Activated naive CD8-positive, alpha-beta T cell treated with anti-CD3 and anti-CD28 coated beads for 36 hours (primary cell): ENCODE results near the gene GSTM2. TPM values are rescaled to one million over a fixed set of nuclear protein-coding genes. Genes with fewer than 3 reads are reported as not detected.

Experiments used
- DNase-seq: peaks from one replicate; pipeline ENCODE4 v3.0.0; 2021
- H3K27ac Mint-ChIP-seq: one replicate; pipeline ENCODE4 v1.8.0; 2022; ENCODE audit warnings: mild to moderate bottlenecking, moderate library complexity, mixed read lengths
- H3K27me3 Mint-ChIP-seq: one replicate; pipeline ENCODE4 v1.8.0; 2022; ENCODE audit warnings: mild to moderate bottlenecking, mixed read lengths
- H3K36me3 Mint-ChIP-seq: one replicate; pipeline ENCODE4 v1.8.0; 2021; ENCODE audit warnings: mild to moderate bottlenecking, mixed read lengths
- H3K4me1 Mint-ChIP-seq: one replicate; pipeline ENCODE4 v1.8.0; 2021; ENCODE audit warnings: mixed read lengths
- H3K4me3 Mint-ChIP-seq: one replicate; pipeline ENCODE4 v1.8.0; 2022; ENCODE audit warnings: mild to moderate bottlenecking, moderate library complexity, mixed read lengths
- H3K9me3 Mint-ChIP-seq: one replicate; pipeline ENCODE4 v1.8.0; 2022; ENCODE audit warnings: mixed read lengths
- total RNA-seq, 2 experiments: library from RNA; stranded (reverse); gene quantifications; one replicate each; pipeline ENCODE4 v1.2.3, GENCODE V29; 2021

The GSTM2 gene
- total RNA-seq, 2 experiments from 2014 or later, result 7.4 to 8.5 TPM

GRCh38 chr1:109626682-109627408 is 41.0 kb upstream of the GSTM2 start:
- Mint-ChIP-seq H3K4me3 (no peak overlapping the region), H3K27me3 (no peaks in the 10 kb centered on the region), H3K9me3 (no peaks in the 10 kb centered on the region), H3K27ac (no peak overlapping the region), H3K4me1 (peaks cover 23% of the 10 kb centered on the region), H3K36me3 (peaks cover 14% of the 10 kb centered on the region)
- no peak for DNase-seq

DNA sequence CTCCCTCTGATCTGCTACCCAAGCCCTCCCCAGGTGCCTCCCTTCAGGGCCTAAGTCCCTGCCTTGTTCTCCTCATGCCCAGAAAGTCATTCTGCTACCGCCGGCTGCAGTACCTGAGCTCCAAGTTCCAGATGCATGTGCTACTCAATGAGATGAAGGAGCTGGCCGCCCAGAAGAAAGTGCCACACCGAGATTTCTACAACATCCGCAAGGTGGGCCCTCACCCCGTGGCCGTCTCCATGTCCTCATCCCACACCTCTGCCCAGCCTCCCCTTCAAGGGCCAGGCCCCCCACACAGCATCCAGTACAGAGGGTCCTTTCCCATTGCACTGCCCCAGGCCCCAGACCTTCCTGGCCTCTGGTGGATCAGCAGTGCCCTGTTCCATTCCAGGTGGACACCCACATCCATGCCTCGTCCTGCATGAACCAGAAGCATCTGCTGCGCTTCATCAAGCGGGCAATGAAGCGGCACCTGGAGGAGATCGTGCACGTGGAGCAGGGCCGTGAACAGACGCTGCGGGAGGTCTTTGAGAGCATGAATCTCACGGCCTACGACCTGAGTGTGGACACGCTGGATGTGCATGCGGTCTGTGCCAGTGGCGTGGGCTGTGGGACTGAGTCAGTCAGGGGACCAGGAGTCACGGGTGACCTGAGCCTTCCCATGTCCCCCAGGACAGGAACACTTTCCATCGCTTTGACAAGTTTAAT is 40.0 kb upstream of the GSTM2 start:
- Mint-ChIP-seq H3K4me1 (peaks cover 13% of the 10 kb centered on the region), H3K27me3 (no peaks in the 10 kb centered on the region), H3K4me3 (no peak overlapping the region), H3K36me3 (peaks cover 9% of the 10 kb centered on the region), H3K9me3 (no peaks in the 10 kb centered on the region), H3K27ac (peak overlapping the region; percentile 6)
- DNase-seq, result no peak

GRCh38 chr1:109628540-109629321 is 39.1 kb upstream of the GSTM2 start:
- Mint-ChIP-seq H3K36me3 (peaks cover 6% of the 10 kb centered on the region), H3K9me3 (no peaks in the 10 kb centered on the region), H3K4me1 (peaks cover 4% of the 10 kb centered on the region), H3K27me3 (no peaks in the 10 kb centered on the region), H3K4me3 (no peak overlapping the region), H3K27ac (no peak overlapping the region)
- DNase-seq, result no peak

GRCh38 chr1:109629372-109630030 is 38.4 kb upstream of the GSTM2 start:
- Mint-ChIP-seq H3K9me3 (no peaks in the 10 kb centered on the region), H3K27ac (no peak overlapping the region), H3K36me3 (peaks cover 6% of the 10 kb centered on the region), H3K4me3 (no peak overlapping the region), H3K4me1 (peaks cover 3% of the 10 kb centered on the region), H3K27me3 (no peaks in the 10 kb centered on the region)
- DNase-seq, result no peak

DNA sequence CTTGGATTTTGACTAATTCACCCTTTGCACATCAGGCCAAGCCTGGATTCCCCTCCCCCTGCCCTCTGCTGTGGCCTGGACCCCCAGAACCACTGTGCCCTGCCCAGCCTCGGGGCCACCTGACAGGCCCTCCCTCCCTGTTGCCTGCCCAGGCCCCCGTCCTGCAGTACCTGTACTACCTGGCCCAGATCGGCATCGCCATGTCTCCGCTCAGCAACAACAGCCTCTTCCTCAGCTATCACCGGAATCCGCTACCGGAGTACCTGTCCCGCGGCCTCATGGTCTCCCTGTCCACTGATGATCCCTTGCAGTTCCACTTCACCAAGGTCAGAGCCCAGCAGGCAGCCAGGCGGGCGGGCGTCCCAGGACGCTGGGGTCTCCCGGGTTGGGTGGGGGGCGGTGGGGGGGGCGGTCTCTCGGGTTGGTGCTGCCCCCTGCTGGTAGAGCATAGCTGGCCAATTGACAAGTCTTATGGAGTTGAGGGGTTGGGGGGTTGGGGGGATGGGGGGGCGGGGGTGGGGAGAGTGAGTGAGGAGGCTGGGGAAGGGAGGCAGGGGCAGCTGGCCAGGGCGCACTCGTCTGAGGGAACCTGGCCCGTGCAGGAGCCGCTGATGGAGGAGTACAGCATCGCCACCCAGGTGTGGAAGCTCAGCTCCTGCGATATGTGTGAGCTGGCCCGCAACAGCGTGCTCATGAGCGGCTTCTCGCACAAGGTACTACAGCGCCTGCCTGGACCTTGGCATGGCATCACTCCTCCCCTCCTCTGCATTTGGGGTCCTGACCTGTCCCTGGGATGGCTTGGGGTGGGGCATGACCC is 37.6 kb upstream of the GSTM2 start:
- H3K27ac Mint-ChIP-seq, result no peak overlapping the region
- DNase-seq, result no peak
- no peak overlapping the region for H3K4me3 Mint-ChIP-seq
- H3K4me1 Mint-ChIP-seq, result peaks cover 11% of the 10 kb centered on the region
- peaks cover 6% of the 10 kb centered on the region for H3K36me3 Mint-ChIP-seq
- no peaks in the 10 kb centered on the region for H3K9me3 Mint-ChIP-seq
- no peaks in the 10 kb centered on the region for H3K27me3 Mint-ChIP-seq

DNA sequence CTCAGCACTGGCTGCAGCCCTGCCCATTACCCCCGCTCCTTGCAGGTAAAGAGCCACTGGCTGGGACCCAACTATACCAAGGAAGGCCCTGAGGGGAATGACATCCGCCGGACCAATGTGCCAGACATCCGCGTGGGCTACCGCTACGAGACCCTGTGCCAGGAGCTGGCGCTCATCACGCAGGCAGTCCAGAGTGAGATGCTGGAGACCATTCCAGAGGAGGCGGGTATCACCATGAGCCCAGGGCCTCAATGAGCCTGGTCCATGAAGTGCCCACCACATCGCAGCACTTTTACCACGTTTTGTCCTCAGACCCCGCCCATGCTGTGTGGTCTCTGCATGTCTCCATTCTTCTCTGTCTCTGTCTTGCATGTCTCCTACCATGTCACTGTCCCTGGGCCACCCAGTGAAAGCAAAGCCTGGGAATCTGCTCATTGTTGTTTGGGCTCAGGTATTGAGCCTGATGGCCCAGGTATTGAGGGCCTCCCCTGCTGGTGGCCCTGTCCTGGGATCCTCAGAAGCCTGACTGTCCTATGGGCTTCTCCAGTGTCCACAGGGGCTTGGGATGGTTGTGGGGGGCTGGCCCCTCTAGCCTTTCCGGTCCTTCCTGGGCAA is 36.9 kb upstream of the GSTM2 start:
- no peaks in the 10 kb centered on the region for H3K27me3 Mint-ChIP-seq
- peaks cover 6% of the 10 kb centered on the region for H3K36me3 Mint-ChIP-seq
- H3K9me3 Mint-ChIP-seq, result no peaks in the 10 kb centered on the region
- no peak overlapping the region for H3K27ac Mint-ChIP-seq
- DNase-seq, result no peak
- peaks cover 14% of the 10 kb centered on the region for H3K4me1 Mint-ChIP-seq
- no peak overlapping the region for H3K4me3 Mint-ChIP-seq

DNA sequence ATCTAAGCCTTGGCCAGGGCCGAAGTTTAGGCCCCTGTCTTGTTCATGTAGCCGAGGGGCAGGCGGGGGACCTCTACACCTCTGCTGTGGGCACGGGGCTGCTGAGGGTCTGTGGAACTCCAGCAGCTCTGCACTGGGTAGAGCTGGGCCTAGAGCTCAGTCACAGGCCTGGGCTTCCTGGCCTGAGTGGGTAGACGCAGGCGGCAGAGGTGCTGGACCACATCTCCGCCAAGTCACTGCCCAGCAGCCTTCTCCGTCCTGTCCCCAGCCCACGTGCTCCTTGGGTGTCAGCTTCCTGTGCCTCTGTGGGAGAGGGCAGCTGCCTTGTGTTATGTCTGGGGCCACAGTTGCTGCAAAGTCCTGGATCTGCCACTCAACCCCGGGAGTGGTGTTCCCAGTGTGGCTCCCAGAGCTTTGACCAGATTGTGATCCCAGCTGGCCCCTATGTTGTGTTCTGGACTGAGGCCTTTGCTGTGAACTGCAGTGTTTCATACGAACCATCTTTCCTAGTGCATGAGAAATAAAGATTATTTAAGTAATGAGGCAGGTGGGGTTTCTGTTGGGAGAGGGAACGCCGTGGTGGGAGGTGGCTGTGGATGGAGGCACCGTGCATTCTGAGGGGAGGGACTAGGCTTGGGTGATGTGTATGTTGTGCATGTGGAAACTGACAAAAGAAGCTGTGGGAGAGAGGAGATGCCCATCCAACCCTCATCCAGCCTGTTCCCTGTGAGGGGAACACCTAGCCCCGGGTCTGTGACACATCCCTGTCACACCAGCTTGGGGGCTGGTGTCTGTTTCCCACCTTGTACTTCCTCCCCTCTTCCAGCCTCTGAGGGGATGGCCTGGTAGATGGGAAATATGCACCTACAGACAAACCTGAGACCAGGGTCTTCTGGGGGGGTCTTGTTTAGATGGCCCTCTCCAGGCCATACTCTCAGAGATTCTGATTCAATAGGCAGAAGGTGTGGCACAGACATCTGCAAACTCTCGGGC is 36.0 kb upstream of the GSTM2 start:
- Mint-ChIP-seq H3K4me3 (no peak overlapping the region), H3K4me1 (peaks cover 14% of the 10 kb centered on the region), H3K27ac (no peak overlapping the region), H3K27me3 (no peaks in the 10 kb centered on the region), H3K9me3 (no peaks in the 10 kb centered on the region), H3K36me3 (peaks cover 6% of the 10 kb centered on the region)
- DNase-seq, result no peak

- Mint-ChIP-seq H3K9me3 (no peaks in the 10 kb centered on the region), H3K36me3 (peaks cover 6% of the 10 kb centered on the region), H3K4me1 (peaks cover 14% of the 10 kb centered on the region), H3K27ac (no peak overlapping the region), H3K27me3 (no peaks in the 10 kb centered on the region), H3K4me3 (no peak overlapping the region)
- no peak for DNase-seq
Measured at GRCh38 chr1:109632671-109633346, 35.0 kb upstream of the GSTM2 start.

DNA sequence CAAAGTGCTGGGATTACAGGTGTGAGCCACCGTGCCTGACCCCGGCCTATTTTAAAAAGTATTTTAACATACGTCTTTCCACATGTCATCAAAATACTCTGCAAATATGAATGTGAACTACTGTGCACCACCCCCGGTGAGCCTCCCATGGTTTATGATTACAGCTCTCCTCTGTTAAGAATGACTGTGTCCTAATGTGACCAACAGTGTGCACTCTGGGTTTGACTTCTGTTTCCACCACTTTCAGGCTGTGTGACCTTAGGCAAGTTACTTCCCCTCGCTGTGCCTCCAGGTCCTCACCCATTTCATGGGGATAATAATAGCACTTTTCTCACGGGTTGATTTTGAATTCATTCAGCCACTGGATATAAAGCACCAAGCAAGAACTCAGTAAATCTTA is 33.6 kb upstream of the GSTM2 start:
- no peak for DNase-seq
- H3K36me3 Mint-ChIP-seq, result peaks cover 3% of the 10 kb centered on the region
- no peak overlapping the region for H3K4me3 Mint-ChIP-seq
- no peaks in the 10 kb centered on the region for H3K9me3 Mint-ChIP-seq
- no peaks in the 10 kb centered on the region for H3K27me3 Mint-ChIP-seq
- H3K27ac Mint-ChIP-seq, result no peak overlapping the region
- peaks cover 14% of the 10 kb centered on the region for H3K4me1 Mint-ChIP-seq

- Mint-ChIP-seq H3K27me3 (no peaks in the 10 kb centered on the region), H3K9me3 (no peaks in the 10 kb centered on the region), H3K4me1 (peaks cover 15% of the 10 kb centered on the region), H3K36me3 (no peaks in the 10 kb centered on the region), H3K4me3 (no peak overlapping the region), H3K27ac (no peak overlapping the region)
- DNase-seq, result no peak
Measured at GRCh38 chr1:109634771-109635750, 32.8 kb upstream of the GSTM2 start.

DNA sequence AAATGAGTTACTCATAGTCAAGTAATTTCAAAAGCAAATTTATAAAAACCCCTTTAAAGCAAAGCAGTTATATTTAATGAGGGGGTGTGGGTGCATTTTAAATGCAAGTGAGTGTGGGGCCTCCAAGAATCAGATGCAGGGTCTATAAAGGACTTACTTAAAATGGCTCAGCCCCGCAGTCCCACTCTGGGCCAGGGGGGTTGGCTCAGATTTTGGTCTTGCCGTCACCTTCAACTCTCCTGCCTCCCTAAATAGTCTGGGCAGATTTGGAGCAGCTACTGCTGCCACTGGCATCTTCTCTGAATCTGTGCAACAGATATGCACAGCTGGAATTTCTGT is 32.0 kb upstream of the GSTM2 start:
- Mint-ChIP-seq H3K36me3 (no peaks in the 10 kb centered on the region), H3K4me3 (no peak overlapping the region), H3K27ac (no peak overlapping the region), H3K27me3 (no peaks in the 10 kb centered on the region), H3K4me1 (peaks cover 19% of the 10 kb centered on the region), H3K9me3 (no peaks in the 10 kb centered on the region)
- DNase-seq, result no peak
